ENCODE data around the gene SPRTN.

DNA sequence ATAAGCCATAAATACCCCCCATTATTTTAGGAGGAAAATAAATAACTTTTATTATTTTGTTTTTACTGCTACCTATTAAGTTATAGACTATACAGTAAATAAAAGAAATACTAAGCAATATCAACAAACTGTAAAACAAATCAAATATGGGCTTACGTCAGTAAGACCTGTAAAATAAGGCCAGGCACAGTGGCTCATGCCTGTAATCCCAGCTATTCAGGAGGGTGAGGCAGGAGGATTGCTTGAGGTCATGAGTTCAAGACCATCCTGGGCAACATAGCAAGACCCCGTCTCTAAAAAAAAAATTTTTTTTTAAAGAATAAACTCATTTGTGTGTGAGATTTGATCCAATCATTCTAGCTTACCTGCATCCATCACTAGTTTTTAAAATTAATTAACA lies 66.2 kb downstream of the SPRTN start:
- TF ChIP-seq, protein P1, sequence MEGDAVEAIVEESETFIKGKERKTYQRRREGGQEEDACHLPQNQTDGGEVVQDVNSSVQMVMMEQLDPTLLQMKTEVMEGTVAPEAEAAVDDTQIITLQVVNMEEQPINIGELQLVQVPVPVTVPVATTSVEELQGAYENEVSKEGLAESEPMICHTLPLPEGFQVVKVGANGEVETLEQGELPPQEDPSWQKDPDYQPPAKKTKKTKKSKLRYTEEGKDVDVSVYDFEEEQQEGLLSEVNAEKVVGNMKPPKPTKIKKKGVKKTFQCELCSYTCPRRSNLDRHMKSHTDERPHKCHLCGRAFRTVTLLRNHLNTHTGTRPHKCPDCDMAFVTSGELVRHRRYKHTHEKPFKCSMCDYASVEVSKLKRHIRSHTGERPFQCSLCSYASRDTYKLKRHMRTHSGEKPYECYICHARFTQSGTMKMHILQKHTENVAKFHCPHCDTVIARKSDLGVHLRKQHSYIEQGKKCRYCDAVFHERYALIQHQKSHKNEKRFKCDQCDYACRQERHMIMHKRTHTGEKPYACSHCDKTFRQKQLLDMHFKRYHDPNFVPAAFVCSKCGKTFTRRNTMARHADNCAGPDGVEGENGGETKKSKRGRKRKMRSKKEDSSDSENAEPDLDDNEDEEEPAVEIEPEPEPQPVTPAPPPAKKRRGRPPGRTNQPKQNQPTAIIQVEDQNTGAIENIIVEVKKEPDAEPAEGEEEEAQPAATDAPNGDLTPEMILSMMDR (IDR thresholded peaks at IDR 0.05) = no peak
- no peak for TF ChIP-seq POLR2A (IDR thresholded peaks at IDR 0.05)

Data from right lobe of liver (tissue), 4 donors.